Anterior cingulate cortex (tissue), 58 donors: ENCODE data around the gene FMNL2.
A peak's percentile ranks its signal among the peaks of the same experiment; 100 is the strongest.

Experiments used
- DNase-seq, 58 donors: peaks; one replicate each; lab custom pipeline; 2025; lab: John Stamatoyannopoulos, UW

Gene FMNL2

DNA sequence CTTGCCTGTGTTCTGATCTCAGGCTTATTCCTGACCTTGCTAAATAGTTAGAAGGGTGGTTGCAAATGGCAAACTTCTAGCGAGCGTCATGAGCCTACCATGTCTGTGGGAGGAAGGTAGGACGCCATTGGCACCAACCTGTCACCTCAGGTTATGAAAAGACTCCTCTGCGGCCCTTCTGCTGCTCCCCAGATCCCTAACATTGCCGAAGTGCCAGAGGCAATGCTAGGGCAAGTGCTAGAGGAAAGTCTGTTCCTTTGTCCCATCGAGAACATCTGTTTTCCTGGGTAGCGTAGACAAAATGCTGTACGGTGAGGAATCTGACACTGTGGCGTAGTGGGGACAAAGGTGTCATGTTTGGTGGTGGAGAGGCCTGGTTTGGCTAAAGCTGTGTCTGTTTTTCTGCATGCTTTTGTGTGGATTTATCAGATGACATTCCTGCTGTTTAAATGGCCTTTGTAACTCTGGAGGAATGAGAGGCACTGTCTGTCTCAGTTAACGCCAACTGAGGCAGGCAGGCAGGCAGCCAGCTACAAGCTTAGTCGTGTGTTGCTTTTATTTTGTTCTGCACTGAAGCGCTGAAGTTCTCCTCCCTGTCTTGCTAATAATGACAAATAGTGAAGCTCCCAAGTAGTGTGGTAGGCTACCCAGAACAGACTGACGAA lies 288.2 kb downstream of the FMNL2 start:
- peak in 8 of 58 donors; percentile 5 to 42 (median 21) for DNase-seq

DNA sequence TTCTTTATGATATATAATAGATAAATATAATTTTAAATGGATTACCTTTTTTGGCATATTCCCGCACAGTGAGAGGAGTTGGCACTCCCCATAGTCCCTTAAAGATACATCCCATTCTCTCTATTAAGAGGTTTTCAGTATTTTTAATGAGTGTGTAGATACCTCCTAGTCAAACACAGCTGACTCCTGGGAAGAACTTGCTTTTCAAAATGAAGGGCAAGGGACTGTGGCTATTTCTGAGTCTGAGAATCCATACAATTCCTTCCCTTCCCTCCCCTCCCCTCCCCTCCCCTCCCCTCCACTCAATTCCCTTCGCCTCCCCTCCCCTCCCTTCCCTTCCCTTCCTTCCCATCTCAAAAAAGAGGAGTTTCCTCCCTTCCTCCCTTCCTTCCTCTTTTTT lies 288.8 kb downstream of the FMNL2 start:
- DNase-seq, result no peak

DNA sequence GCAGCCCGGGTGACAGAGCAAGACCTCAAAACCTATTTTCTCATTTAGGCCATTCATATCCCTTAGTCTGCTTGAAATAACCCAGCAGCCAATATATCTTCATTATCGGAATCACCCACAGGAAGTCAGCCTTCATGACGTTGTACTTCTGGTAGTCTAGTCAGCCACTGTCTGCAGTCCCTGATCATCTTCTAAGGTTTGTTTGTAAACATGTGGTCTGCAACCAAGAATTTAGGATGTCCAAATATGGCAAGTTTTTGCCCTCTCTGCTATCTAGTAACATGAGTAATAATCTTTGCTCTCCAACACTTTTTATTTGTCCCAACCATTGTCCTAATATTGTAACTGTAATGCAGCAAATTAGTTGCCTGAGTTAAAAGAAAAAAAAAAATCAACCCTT lies 289.8 kb downstream of the FMNL2 start:
- DNase-seq, result no peak

DNA sequence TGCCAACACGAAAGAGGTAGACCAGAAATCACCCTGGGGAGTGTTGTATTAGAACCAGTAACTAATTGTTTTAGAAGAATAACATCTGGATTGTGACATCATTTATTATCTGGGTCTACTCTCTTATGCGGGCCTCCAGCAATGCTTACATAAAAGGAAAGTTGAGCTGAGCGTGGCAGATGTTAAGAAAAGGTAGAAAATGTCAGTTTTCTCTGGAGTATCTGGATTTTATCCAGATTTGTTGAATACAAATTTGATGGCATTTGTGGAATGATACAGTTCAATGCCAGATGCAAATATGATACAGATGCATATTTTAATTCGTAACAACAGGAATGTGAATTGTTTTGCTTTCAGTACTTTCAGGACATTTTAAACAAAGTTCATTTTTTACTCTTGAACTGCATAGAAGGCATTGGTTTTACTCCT lies 292.0 kb downstream of the FMNL2 start:
- DNase-seq, result no peak

DNA sequence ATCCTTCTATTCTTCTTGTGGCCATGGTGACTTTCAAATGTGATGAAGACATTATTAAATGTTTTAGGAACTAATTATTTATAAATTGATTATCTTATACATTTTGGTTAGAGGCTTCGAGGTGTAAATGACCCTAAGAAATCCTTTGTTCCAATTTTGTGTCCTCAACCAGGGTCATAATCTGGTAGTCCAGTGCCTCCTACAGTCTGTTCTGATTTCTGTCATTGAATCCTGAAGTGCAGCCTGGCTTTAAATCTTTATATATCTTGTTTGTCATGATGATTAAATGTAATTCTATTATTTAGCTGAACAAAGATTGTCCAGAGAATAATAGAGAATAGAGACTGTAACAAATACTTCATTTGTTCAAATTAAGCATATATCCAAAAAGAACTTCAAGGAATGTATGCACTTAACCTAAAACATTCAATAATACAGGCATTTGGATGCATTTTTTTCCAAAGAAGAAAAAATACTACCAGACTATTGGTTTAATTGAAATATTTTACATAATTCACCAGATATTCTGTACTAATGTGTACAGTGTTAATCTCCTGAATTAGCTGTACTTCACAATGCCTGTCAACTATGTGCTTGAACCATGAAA lies 292.5 kb downstream of the FMNL2 start:
- DNase-seq, result peak in 2 of 58 donors; percentile 18 to 49

DNA sequence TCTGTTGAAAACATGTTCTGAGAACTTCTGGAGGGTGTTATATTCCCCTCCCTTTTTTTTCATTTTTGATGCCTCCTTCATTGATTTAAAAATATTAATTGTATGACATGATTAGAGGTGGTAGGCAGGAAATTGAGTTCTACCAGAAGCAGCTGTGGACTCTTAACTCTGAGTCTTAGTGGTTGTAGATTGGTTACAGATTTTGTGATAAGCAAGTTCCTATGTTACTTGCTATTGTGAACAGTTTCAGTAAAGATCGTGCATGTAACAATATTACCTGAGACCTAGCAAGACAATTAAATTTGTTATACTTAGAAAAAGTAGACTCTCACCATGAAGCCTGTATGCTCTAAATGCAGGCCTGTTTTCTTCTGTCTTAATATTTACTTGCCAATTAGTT lies 294.2 kb downstream of the FMNL2 start:
- no peak for DNase-seq

DNA sequence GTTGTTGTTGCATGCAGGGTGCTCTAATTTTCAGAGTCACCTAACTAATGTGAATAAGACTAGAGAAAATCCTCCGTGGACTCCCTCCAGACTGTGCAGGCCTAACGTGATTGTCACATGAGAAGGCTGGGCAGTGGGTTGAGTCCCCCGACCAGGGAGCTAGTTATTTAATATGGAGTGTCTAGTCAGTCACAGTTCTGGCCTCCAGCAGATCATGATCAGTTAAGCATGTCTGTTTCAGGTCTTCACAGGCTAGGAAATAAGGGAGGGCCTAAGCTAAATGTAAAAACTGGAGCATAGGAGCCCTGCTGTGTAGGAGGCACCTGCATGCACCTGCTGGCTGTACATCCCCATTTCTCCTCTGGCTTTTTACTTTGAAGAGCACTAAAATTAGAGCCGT lies 295.5 kb downstream of the FMNL2 start:
- no peak for DNase-seq

DNA sequence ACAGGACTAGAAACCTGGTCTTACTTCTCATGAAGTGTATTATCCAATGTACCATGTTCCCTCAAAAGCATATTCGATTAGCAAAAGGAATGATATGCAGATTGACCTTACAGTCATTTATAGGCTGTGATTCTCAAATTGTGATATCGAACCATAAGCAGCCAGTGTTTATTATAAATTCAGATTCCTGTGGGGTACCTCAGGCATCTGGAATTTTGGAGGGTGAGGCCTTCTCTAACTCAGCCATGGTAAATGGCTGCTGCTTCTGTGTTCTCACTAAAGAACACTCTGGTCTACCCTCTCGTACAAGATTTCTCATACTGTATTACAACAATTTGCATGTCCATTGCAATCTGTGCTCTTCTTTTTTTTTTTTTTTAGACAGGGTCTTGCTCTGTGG lies 297.8 kb downstream of the FMNL2 start:
- DNase-seq, result no peak

DNA sequence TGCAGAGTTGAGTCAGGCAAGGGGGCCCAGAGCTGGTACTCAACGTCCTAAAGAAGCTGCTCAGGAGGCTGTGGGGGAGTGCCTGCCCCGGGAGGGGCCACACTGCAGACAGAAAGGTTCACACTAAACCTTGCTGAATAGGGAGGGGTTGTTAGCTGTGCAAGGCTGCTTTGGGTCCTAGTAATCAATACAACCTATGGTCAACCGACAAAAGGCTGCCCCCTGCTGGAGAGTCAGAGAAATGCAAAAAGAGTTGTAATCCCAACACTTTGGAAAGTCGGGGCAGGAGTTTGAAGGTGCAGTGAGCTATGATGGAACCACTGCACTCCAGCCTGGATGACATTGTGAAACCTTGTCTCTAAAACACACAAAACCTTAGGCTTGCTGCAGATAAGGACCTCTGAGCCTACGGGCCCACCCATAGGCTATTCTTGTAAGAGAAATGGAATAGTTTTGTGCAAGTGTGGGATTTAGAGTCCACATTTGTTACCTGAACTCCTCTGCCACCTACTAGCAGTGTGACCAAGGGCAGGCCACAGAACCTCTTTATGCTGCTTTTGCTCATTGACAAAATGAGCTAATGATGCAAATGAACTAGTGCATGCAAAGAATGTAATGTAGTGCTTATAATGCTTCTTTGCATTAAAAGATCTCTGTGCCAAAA lies 300.8 kb downstream of the FMNL2 start:
- peak in 38 of 58 donors; percentile 8 to 69 (median 32) for DNase-seq

DNA sequence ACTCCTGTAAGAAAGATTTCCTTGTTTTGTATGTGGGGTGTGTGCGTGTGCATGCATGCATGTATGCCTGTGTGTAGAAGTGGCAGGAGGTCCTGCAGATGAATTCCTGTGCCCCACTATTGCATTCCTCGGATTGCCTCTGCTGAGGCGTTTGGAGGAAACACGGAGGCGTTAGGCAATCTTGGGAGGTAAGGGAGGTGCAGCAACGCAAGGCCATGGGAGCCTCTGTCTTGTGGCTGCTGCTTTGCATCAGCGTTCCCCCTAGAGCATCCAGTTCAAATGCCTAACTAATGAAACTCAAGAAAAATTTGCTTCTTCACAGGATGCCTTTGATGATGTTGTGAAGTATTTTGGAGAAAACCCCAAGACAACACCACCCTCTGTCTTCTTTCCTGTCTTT lies 302.3 kb downstream of the FMNL2 start:
- DNase-seq, result no peak

DNA sequence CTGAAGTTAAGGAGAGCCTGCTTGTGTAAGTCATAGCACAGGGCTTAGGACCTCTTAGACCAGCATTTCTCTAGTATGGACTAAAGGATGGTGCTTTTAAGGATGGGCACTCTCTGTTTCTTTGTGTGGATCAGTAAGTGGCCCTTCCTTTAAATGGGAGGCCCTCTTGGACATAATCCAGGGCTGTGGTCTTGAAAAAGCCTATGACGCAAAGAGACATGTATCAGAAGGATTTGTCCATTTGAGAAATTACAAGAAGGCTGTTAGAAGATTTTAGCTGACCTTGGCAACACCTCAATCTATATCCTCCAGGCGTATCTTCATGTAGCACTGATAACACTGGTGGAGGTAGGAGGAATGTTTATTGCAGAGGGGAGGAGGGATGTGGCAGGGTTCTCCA lies 303.1 kb downstream of the FMNL2 start:
- no peak for DNase-seq

DNA sequence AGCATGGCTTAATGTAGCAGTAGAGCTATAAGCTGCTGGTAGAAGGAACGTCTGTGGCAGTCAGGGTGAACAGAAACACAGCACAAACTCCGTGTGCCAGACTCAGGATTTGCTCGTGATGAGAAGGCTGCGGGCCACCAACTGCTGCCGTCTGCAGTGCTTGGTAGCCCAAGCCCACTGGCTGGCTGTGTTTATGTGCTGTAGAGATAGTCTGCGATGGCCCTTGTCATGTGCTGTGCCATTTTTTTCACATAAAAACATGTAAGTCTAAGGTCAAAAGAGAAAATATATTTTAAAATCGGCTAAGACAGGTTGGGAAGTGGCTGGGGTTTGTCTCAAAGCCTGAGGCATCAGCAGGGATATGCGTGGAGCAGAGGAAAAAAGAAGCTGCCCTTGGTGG lies 303.6 kb downstream of the FMNL2 start:
- no peak for DNase-seq

DNA sequence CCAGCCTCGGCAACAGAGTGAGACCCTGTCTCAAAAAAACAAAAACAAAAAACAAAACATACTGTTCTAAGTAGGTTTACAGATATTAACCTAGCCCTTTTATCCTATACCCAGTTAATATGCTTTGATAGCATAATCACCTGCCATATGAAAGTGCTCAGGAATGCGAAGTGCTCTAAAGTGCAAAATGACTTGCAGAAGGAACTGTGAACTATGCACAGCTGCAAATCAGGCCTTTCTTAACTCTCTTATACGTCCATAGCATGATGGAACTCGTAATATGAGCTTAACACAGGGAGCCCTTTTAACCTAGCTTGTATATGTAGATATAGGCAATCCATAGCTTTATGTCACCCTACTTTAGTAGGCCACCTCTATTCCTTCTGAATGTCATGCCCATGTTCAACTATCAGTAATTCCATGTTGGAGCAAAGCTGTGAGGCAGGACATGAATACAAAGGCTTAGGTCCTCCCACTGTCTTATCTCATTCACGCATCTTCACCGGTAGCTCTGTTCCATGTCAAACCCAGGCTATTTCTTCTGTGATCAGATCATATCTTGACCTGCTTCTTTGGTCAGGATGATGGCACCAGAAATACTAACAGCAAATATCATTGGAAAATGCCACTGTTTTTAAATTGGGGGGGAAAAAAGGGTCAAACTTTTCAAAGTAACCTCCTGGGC lies 309.4 kb downstream of the FMNL2 start:
- no peak for DNase-seq

DNA sequence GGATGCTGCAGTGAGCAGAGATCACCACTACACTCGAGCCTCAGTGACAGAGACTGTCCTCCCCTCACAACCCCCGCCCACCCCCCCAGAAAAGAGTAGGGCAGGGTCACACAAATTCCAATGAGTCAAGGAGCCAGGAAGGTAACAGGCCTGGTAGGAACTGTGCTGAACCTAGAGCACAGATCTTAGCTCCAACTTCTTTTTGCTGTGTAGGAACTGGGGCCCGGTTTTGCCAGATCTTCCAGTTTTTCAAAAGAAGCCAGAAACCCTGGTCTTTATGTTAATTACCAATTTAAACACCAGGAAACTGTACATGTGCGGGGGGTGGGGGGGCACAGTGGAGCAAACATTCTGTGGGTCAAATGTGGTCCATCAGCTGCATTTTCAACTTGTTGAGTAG lies 311.3 kb downstream of the FMNL2 start:
- no peak for DNase-seq

DNA sequence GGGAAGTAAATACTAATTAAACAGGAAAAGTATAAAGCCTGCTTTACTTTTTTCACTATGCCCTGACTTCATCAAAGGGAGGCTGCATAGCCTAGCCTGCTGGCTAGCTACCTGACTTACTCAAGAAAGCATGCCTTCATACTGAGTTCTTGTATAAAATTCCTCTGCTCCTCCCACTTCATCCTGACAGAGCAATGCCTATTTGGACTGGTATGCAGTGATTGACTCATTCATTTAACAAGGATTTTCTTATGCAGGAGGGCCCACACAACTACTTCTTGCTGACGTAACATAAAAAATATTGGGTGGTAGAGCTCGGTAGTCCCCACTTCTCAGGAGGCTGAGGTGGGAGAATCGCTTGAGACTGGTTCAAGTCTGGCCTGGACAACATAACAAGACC lies 311.8 kb downstream of the FMNL2 start:
- peak in 1 of 58 donors; percentile 8 for DNase-seq

DNA sequence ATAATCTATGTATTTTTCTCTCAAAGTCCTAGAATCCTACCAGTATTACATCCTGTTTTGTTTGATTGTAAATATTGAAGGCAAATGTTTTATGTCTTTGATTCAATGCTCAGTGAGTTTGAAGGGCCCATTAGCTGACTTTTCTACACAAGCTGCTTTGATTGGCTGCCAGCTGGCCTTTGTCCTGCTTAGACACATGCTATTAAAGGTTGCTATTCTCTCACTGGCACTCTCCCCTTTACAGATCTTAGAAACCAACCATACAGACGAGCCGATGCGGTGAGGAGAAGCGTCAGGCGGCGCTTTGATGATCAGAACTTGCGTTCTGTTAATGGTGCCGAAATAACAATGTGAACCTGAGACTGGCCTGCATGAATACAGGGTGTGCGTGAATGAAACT lies 312.6 kb downstream of the FMNL2 start:
- DNase-seq, result peak in 32 of 58 donors; percentile 3 to 64 (median 32)

DNA sequence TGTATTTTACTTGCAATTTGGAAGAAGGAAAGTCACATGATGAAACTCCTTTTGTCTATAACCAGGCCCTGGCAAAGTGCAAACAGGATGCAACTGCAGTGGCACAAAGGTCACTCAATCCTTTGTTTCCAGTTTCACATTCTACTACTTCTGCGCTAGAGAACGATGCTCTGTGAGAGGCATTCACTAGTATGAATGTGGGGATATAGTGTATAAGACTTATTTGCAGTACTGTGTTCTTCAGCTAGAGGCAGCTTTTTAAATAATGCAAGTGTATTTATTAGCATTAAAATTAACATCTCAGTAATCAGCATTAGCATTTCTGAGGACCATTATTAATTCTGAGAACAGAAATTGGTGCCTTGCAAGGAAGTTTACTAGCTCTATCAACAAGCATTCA lies 313.4 kb downstream of the FMNL2 start:
- DNase-seq, result peak in 1 of 58 donors; percentile 6

DNA sequence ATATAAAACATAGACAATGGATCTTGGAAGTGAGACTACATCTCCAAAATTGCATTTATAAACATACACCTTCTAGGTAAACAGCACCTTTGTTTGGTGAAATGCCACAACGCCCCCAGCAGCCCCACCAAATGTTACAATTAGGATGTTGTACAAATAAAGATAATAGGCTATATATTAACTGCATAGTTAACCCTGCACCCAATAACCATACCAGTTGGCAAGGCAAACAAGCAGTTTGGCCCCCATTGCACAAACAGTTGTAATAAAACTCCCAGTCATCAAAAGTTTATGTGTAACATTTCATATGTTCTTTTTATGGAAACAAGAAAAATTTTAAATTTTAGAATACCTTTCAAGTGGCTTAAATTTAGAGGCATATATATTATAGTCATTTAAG lies 315.0 kb downstream of the FMNL2 start:
- no peak for DNase-seq

DNA sequence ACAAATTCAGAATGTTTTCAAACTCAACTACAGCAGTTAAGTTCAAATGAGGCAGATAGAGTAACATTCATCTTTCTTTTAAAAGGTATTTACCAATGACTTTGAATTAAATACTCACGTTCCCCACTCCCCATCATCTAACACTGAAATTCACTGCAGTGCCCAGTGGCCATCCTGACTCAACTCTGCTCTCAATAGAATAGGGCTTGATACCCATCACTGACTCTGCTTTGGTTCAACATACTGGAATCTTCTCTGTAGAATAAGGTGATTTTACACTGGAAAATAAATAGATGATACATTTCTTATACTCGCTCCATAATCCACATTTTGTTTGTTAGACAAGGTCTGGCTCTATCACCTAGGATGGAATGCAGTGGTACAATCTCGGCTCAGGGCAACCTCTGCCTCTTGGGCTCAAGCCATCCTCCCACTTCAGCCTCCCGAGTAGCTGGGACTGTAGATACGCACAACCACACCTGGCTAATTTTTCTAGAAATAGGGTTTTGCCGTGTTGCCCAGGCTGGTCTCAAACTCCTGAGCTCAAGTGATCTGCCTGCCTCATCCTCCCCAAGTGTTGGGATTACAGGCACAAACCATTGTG lies 315.9 kb downstream of the FMNL2 start:
- no peak for DNase-seq

DNA sequence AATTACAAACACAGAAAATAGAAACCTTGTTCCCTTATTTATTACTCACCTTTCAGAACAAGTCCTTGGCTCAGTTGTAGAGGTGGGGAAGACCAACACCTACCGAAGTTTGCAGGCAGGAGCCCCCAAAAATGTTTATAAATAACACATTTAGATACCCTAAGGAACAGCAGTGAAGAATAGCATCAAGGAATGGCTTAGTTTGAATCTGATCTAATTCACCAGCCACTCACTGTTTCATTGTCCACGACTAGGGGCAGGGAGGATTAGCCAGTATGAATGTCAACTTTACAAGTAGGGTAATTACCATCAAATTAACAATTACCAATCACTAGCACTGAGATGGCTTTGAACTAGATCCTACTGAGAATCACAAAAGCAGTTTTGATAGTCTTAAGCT lies 316.9 kb downstream of the FMNL2 start:
- no peak for DNase-seq

DNA sequence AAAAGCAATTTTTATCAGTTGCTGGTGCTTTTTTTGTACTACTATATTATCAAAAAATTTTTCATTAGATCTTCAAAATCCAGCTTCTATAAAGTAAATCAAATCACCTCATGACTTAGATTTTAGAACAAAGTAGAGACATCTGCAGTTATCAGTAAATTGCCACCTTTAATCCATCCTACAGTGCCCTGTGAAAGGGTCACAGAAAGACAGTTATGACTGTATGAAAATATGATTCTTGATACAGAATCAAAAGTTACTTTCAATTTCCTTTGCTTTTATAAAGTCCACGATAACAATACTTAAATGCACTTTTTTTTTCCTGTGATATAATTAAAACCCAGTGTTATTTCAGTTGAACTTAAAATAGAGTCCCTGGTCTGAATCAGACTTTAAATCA lies 320.9 kb downstream of the FMNL2 start:
- DNase-seq, result no peak
